OCI-LY1 (cell line): ENCODE results near the gene SLC2A5.
A peak's percentile ranks its signal among the peaks of the same experiment; 100 is the strongest.

Source experiments
- H2AFZ ChIP-seq: fragments of 200-600 bp; sonication (generic), shearing (Covaris generic); 2 replicates; pipeline ENCODE4 v1.6.0; 2014; ENCODE audit warnings: antibody characterized with exemption, mild to moderate bottlenecking, low read length
- H3F3A ChIP-seq: fragments of 200-600 bp; sonication (generic), shearing (Covaris generic); 2 replicates; pipeline ENCODE4 v1.6.0; 2014; ENCODE audit warnings: mild to moderate bottlenecking, antibody characterized with exemption, low read length, moderate library complexity; ENCODE audit not compliant: insufficient read depth
- H3K27ac ChIP-seq: fragments of 200-600 bp; sonication (generic); 2 replicates; pipeline ENCODE4 v1.5.1; 2014; ENCODE audit warnings: low read length, mixed run types, mild to moderate bottlenecking, low read depth; ENCODE audit not compliant: poor library complexity, severe bottlenecking
- H3K27me3 ChIP-seq: fragments of 200-600 bp; sonication (generic); 2 replicates; pipeline ENCODE4 v1.6.0; 2014; ENCODE audit warnings: antibody characterized with exemption, mild to moderate bottlenecking, low read length, moderate library complexity; ENCODE audit not compliant: insufficient read depth
- H3K36me3 ChIP-seq: fragments of 200-600 bp; sonication (generic); 2 replicates; pipeline ENCODE4 v1.6.1; 2014; ENCODE audit warnings: mild to moderate bottlenecking, antibody characterized with exemption, low read length, moderate library complexity, mixed read lengths; ENCODE audit not compliant: insufficient read depth
- H3K4me1 ChIP-seq: fragments of 200-600 bp; sonication (generic); 2 replicates; pipeline ENCODE4 v1.5.1; 2014; ENCODE audit warnings: mild to moderate bottlenecking, low read length, moderate library complexity; ENCODE audit not compliant: insufficient read depth, severe bottlenecking
- H3K4me2 ChIP-seq: fragments of 200-600 bp; sonication (generic), shearing (Covaris generic); 2 replicates; pipeline ENCODE4 v1.6.1; 2014; ENCODE audit warnings: low read length
- H3K4me3 ChIP-seq: fragments of 200-600 bp; sonication (generic); 2 replicates; pipeline ENCODE4 v1.5.1; 2014; ENCODE audit warnings: low read length, low read depth, mild to moderate bottlenecking, mixed read lengths; ENCODE audit not compliant: poor library complexity, severe bottlenecking
- H3K79me2 ChIP-seq: fragments of 200-600 bp; shearing (Covaris generic); 2 replicates; pipeline ENCODE4 v1.6.1; 2016; ENCODE audit warnings: mixed run types, low read length, mixed read lengths; ENCODE audit not compliant: insufficient read depth
- H3K9ac ChIP-seq: fragments of 200-600 bp; sonication (generic), shearing (Covaris generic); 2 replicates; pipeline ENCODE4 v1.6.1; 2014; ENCODE audit warnings: mild to moderate bottlenecking, low read length, mixed read lengths
- H3K9me2 ChIP-seq: fragments of 200-600 bp; sonication (generic), shearing (Covaris generic); 2 replicates; pipeline ENCODE4 v1.6.1; 2014; ENCODE audit warnings: low read depth, mild to moderate bottlenecking, low read length, mixed read lengths
- H3K9me3 ChIP-seq: fragments of 200-600 bp; shearing (Covaris generic); 2 replicates; pipeline ENCODE4 v1.6.1; 2014; ENCODE audit warnings: low read length, mixed read lengths
- H4K20me1 ChIP-seq: fragments of 200-600 bp; sonication (generic), shearing (Covaris generic); 2 replicates; pipeline ENCODE4 v1.6.0; 2016; ENCODE audit warnings: mild to moderate bottlenecking, low read length; ENCODE audit not compliant: insufficient read depth
- CTCF ChIP-seq: fragments of 200-600 bp; sonication (generic), shearing (Covaris generic); IDR thresholded peaks from 2 replicates; pipeline ENCODE4 v1.5.1; 2017; ENCODE audit warnings: mild to moderate bottlenecking, antibody characterized with exemption, low read length, moderate library complexity, mixed read lengths
- EZH2 ChIP-seq: fragments of 200-600 bp; sonication (generic), shearing (Covaris generic); IDR thresholded peaks from 2 replicates; pipeline ENCODE4 v1.8.0; 2017; ENCODE audit warnings: borderline replicate concordance, mixed run types, mild to moderate bottlenecking, antibody characterized with exemption, low read length, moderate library complexity, mixed read lengths

SLC2A5 gene

GRCh38 chr1:9106286-9106685, 36.9 kb upstream of the SLC2A5 start:
- Histone ChIP-seq H3K27me3 (peaks cover 11% of the 10 kb centered on the region; the same call in 1 of the 2 replicates), H3K4me3 (no peak overlapping the region), H3K79me2 (no peaks in the 10 kb centered on the region), H3K4me1 (peaks cover 6% of the 10 kb centered on the region), H3K9ac (no peak overlapping the region), H2AFZ (no peak overlapping the region), H3F3A (no peaks in the 10 kb centered on the region), H3K9me3 (no peaks in the 10 kb centered on the region), H3K36me3 (no peaks in the 10 kb centered on the region), H3K27ac (no peak overlapping the region), H4K20me1 (no peaks in the 10 kb centered on the region), H3K9me2 (no peaks in the 10 kb centered on the region), H3K4me2 (no peak overlapping the region)
- TF ChIP-seq CTCF: no peak
- TF ChIP-seq EZH2: no peak

GRCh38 chr1:9105336-9105867, 36.0 kb upstream of the SLC2A5 start:
- H3K27me3 ChIP-seq: peaks cover 11% of the 10 kb centered on the region; the same call in 1 of the 2 replicates
- no peak overlapping the region for H3K4me2 ChIP-seq
- H3K4me3 ChIP-seq: no peak overlapping the region
- no peaks in the 10 kb centered on the region for H3K79me2 ChIP-seq
- no peak overlapping the region for H2AFZ ChIP-seq
- TF ChIP-seq EZH2 (no peak), CTCF (no peak)
- no peak overlapping the region for H3K9ac ChIP-seq
- no peaks in the 10 kb centered on the region for H3K9me3 ChIP-seq
- no peaks in the 10 kb centered on the region for H3F3A ChIP-seq
- no peak overlapping the region for H3K27ac ChIP-seq
- no peaks in the 10 kb centered on the region for H3K36me3 ChIP-seq
- H3K4me1 ChIP-seq: peaks cover 15% of the 10 kb centered on the region
- H3K9me2 ChIP-seq: no peaks in the 10 kb centered on the region
- no peaks in the 10 kb centered on the region for H4K20me1 ChIP-seq

- peak overlapping the region; percentile 21; the same call in 1 of the 2 replicates for H3K4me2 ChIP-seq
- H3K27me3 ChIP-seq: peaks cover 7% of the 10 kb centered on the region; the same call in 1 of the 2 replicates
- H3K9ac ChIP-seq: peak overlapping the region; percentile 29; the same call in 1 of the 2 replicates
- H3K36me3 ChIP-seq: no peaks in the 10 kb centered on the region
- no peaks in the 10 kb centered on the region for H3F3A ChIP-seq
- H3K4me1 ChIP-seq: peaks cover 23% of the 10 kb centered on the region
- H3K79me2 ChIP-seq: no peaks in the 10 kb centered on the region
- no peaks in the 10 kb centered on the region for H4K20me1 ChIP-seq
- H2AFZ ChIP-seq: no peak overlapping the region
- no peaks in the 10 kb centered on the region for H3K9me3 ChIP-seq
- peak; percentile 96 for TF ChIP-seq CTCF
- TF ChIP-seq EZH2: no peak
- H3K9me2 ChIP-seq: no peaks in the 10 kb centered on the region
- no peak overlapping the region for H3K4me3 ChIP-seq
- H3K27ac ChIP-seq: peak overlapping the region; percentile 43
These were observed 32.2 kb upstream of the SLC2A5 start for GRCh38 chr1:9101510-9102146.
